Measurements from ENCODE around the gene DLG4. TPM values are rescaled to one million over a fixed set of nuclear protein-coding genes. Genes with fewer than 3 reads are reported as not detected.
"Not testable (repeated sequence)": the region's sequence is repeated elsewhere in the genome, so short reads cannot be mapped to it uniquely, and the experiment has no call there.

DLG4 gene
- total RNA-seq, 1 experiment from 2014 or later: 3.9 TPM

- H3K4me1 ChIP-seq: no peaks in the 10 kb centered on the region
- H3K27me3 ChIP-seq: no peaks in the 10 kb centered on the region
- no peak for DNase-seq
- no peak overlapping the region for H3K27ac ChIP-seq
- H3K4me3 ChIP-seq: no peak overlapping the region
- no peaks in the 10 kb centered on the region for H3K9me3 ChIP-seq (replicated peaks)
- H3K36me3 ChIP-seq: no peaks in the 10 kb centered on the region
These were observed 40.7 kb downstream of the DLG4 start for GRCh38 chr17:7178973-7179316.

- no peaks in the 10 kb centered on the region for H3K9me3 ChIP-seq (replicated peaks)
- no peaks in the 10 kb centered on the region for H3K36me3 ChIP-seq
- H3K27ac ChIP-seq: no peak overlapping the region
- H3K4me3 ChIP-seq: peak overlapping the region; percentile 53
- H3K4me1 ChIP-seq: no peaks in the 10 kb centered on the region
- no peaks in the 10 kb centered on the region for H3K27me3 ChIP-seq
- peak; percentile 58 for DNase-seq
These were observed 41.6 kb downstream of the DLG4 start for GRCh38 chr17:7177954-7178477.

DNA sequence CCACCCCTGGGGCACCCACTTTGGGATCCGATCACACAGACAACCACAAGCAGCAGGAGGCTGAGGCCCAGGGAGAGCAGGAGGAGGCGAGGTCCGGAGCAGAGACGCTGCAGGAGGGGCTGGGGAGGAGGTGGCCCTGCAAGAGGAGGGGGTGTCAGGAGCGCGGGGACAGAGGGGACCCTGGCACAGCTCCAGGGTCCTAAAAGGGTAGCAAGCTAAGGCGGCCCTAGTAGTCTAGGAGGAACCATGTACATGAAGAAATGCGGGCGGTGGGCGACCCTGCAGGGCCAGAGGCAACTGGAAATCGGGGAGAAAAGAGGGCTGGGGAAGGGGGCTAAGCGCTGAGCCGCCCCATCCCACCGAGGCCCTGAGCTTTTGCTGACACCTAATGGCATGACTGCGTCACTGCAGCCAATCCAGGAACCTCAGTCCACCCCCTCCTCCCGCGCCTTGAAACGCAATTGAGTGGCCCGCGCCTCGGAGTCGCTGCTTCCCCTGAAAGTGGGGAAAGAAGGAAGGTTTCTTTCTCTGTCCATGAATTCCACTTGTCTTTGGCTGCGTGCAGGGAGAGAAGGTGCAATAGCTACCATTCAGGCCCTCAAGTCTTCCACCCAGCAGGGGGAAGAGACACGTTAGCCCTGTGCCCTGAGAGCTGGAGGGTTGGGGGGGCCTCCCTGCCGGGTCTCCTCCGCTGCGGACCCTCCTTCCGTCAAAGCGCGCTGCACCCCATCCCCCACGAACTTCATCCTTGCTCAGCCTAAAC, 42.3 kb downstream of the DLG4 start:
- Histone ChIP-seq H3K4me3 (peak overlapping the region; percentile 53), H3K4me1 (no peaks in the 10 kb centered on the region), H3K9me3 (replicated peaks) (no peaks in the 10 kb centered on the region), H3K27ac (no peak overlapping the region), H3K27me3 (no peaks in the 10 kb centered on the region), H3K36me3 (no peaks in the 10 kb centered on the region)
- peak; percentile 58 to 74 for DNase-seq

- no peaks in the 10 kb centered on the region for H3K36me3 ChIP-seq
- no peak overlapping the region for H3K27ac ChIP-seq
- no peaks in the 10 kb centered on the region for H3K4me1 ChIP-seq
- H3K27me3 ChIP-seq: no peaks in the 10 kb centered on the region
- DNase-seq: no peak
- no peaks in the 10 kb centered on the region for H3K9me3 ChIP-seq (replicated peaks)
- H3K4me3 ChIP-seq: no peak overlapping the region
These were observed 42.8 kb downstream of the DLG4 start for GRCh38 chr17:7176841-7177190.

DNA sequence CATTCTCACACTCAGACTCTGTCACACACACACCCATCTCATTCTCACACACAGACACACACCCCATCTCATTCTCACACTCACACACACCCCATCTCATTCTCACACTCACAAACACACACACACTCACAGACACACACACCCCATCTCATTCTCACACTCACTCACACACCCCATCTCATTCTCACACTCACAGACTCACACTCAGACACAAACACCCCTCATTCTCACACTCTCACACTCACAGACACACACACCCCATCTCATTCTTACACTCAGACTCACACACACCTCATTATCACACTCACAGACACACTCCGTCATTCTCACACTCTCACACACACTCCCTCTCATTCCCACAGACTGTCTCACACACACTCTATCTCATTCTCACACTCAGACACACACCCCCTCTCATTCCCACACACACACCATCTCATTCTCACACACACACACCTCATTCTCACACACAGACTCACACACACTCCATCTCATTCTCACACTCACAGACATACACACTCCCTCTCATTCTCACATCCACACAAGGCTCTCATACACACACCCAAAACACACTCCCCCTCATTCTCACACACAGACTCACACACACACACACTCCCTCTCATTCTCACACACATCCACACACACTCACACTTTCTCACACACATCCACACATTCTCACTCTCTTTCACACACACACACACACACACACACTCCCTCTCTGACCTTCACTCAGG, 43.4 kb downstream of the DLG4 start:
- Histone ChIP-seq H3K27ac (no peak overlapping the region), H3K36me3 (no peaks in the 10 kb centered on the region), H3K4me1 (no peaks in the 10 kb centered on the region), H3K9me3 (replicated peaks) (no peaks in the 10 kb centered on the region), H3K27me3 (no peaks in the 10 kb centered on the region), H3K4me3 (no peak overlapping the region)
- no peak for DNase-seq

DNA sequence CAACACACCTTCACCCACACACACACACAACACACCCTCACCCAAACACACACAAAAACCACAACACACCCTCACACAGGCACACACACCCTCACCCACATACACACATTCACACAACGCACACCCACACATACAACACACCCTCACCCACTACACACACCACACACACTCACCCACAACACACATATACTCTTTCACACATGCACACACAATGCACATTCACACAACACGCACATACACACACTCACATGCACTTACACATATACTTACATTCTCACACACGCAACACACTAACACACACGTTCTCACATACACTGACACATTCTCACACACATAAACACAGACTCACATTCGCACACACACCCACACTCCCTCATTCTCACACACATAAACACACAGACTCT, 44.3 kb downstream of the DLG4 start:
- H3K27me3 ChIP-seq: no peaks in the 10 kb centered on the region

DNA sequence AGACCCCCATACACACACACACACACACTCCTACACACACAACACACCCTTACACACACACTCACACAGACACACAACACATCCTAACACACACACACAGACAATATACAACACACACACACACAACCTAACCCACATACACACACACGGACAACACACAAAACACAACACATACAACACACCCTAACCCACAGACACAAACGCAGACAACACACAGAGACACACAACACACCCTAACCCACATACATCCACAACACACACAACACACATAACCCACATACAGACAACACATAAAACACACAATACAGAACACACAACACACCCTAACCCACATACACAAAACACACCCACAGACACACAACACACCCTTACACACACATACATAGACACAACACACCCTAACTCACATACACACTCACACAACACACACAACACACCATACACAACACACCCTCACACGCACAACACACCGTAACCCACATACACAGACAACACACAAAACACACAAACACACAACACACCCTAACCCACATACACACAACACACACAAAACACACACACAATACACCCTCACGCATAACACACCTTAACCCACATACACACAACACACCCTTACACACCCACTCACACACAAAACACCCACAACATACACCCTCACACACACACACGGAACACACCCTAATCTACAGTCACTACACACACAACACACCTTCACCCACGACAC, 44.9 kb downstream of the DLG4 start:
- Histone ChIP-seq H3K27ac (no peak overlapping the region), H3K9me3 (replicated peaks) (no peaks in the 10 kb centered on the region), H3K4me1 (no peaks in the 10 kb centered on the region), H3K27me3 (no peaks in the 10 kb centered on the region), H3K4me3 (no peak overlapping the region), H3K36me3 (no peaks in the 10 kb centered on the region)
- no peak for DNase-seq

More for the DNA sequence above, 44.3 kb downstream of the DLG4 start:
- no peak for DNase-seq
- no peak overlapping the region for H3K27ac ChIP-seq
- H3K4me1 ChIP-seq: no peaks in the 10 kb centered on the region
- H3K36me3 ChIP-seq: no peaks in the 10 kb centered on the region
- no peaks in the 10 kb centered on the region for H3K9me3 ChIP-seq (replicated peaks)
- no peak overlapping the region for H3K4me3 ChIP-seq

- H3K4me1 ChIP-seq: no peaks in the 10 kb centered on the region
- no peaks in the 10 kb centered on the region for H3K36me3 ChIP-seq
- H3K27ac ChIP-seq: no peak overlapping the region
- H3K27me3 ChIP-seq: no peaks in the 10 kb centered on the region
- peak in 1 of 2 experiments; percentile 11 for DNase-seq
- H3K4me3 ChIP-seq: no peak overlapping the region
- H3K9me3 ChIP-seq (replicated peaks): no peaks in the 10 kb centered on the region
These were observed 45.7 kb downstream of the DLG4 start for GRCh38 chr17:7173687-7174602.

DNA sequence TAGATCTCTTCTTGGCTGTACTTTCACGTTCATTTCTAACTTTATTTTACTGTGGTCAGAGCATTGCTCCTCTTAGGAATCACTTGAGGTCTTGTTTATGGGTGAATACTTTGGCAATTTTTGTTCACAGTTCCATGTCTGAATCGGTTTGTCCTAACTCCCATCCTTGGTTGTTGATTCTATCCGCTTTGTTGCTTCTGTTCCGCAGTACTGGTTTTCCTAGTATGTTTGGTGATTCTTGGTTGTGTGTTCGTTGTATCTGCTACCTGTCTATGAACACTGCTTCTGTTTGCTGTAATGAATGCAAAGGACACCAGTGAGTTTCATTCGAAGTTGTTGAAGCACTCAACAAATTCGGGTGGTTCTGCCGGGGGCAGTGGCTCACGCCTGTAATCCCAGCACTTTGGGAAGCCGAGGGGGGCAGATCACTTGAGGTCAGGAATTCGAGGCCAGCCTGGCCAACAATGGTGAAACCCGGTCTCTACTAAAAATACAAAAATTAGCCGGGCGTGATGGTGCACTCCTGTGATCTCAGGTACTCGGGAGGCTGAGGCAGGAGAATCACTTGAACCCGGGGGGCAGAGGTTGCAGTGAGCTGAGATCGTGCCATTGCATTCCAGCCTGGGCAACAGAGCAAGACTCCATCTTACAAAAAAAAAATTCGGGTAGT, 47.0 kb downstream of the DLG4 start:
- not testable (repeated sequence) for H3K9me3 ChIP-seq (replicated peaks); DNase-seq; H3K4me3 ChIP-seq; H3K27me3 ChIP-seq; H3K36me3 ChIP-seq; H3K4me1 ChIP-seq; H3K27ac ChIP-seq

GRCh38 chr17:7169565-7169908, 50.1 kb downstream of the DLG4 start:
- not testable (repeated sequence) for H3K36me3 ChIP-seq; DNase-seq; H3K4me1 ChIP-seq; H3K27ac ChIP-seq; H3K9me3 ChIP-seq (replicated peaks); H3K27me3 ChIP-seq; H3K4me3 ChIP-seq

DNA sequence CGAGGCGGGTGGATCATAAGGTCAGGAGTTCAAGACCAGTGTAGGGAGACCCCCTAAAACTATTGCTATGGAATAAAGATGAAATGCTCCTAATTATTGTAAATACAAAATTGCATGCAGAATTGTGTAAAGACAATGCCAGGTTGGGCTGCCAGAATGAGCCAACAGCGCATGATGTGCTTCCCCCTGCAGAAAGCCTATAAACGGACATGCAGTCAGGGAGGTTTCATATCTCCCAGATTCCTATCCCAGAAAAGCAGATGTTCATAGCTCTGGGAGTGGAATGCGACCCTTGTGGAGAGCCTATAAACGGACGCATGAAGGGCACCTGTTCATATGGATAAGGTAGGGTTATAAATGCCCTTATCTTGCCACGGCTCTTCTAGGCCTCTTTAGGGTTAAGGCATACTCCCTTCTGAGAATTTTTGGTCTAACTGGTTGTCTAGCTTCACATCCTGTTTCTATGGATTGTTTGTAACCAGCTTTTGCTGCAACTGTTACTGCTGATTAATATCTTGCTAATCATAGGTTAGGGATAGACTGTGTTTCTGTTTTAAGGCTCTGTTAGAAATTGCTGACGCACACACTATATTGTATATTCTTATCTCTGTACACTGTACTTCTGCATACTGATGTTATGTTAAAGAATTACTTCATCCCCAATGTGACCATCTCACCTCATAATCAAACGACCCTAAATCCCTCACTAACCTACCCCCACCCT, 50.6 kb downstream of the DLG4 start:
- not testable (repeated sequence) for H3K27me3 ChIP-seq; DNase-seq; H3K4me1 ChIP-seq; H3K36me3 ChIP-seq; H3K4me3 ChIP-seq; H3K27ac ChIP-seq; H3K9me3 ChIP-seq (replicated peaks)

DNA sequence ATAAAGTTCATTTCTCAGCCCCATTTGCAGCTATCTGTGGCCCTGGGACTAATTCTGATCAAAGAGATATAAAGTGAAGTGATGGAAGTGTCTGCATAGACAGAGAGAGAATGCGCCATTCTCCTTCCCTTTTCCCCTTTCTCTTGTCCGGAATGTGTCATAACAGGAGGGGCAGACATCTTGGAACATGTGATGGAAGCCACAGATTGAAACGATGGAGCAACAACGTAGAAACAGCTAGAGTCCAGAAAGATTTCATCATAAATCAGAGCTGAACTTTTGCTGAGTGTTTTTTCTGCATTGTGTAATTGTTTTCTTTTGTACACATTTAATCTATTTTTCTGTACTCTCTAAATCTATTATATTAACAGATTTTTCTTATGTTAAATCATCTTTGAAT, 51.8 kb downstream of the DLG4 start:
- Histone ChIP-seq H3K4me3 (no peak overlapping the region), H3K27ac (no peak overlapping the region), H3K27me3 (no peaks in the 10 kb centered on the region), H3K36me3 (no peaks in the 10 kb centered on the region), H3K4me1 (no peaks in the 10 kb centered on the region), H3K9me3 (replicated peaks) (no peaks in the 10 kb centered on the region)
- DNase-seq: no peak

- Histone ChIP-seq H3K27me3 (no peaks in the 10 kb centered on the region), H3K4me3 (no peak overlapping the region), H3K36me3 (no peaks in the 10 kb centered on the region), H3K9me3 (replicated peaks) (no peaks in the 10 kb centered on the region), H3K27ac (no peak overlapping the region), H3K4me1 (no peaks in the 10 kb centered on the region)
- no peak for DNase-seq
These were observed 52.8 kb downstream of the DLG4 start for GRCh38 chr17:7166873-7167272.
